Keratinocyte (primary cell): ENCODE measurements around the gene GAD2. TPM values are rescaled to one million over a fixed set of nuclear protein-coding genes. Genes with fewer than 3 reads are reported as not detected.

Source experiments
- DNase-seq: peaks from one replicate; pipeline ENCODE4 v3.0.0-alpha.2; 2011; ENCODE audit warnings: low read depth, missing footprints, low spot score
- FAIRE-seq: peaks from 2 replicates; lab custom pipeline; 2011; peaks lifted over from hg19 to GRCh38; lab: Jason Lieb, UNC
- H2AFZ ChIP-seq: 2 replicates; pipeline ENCODE4 v1.6.0; 2012; ENCODE audit warnings: low read length, control low read depth, inconsistent platforms; ENCODE audit not compliant: control insufficient read depth
- H3K27ac ChIP-seq: 2 replicates; pipeline ENCODE4 v1.5.1; 2011; ENCODE audit warnings: low read length; ENCODE audit not compliant: control insufficient read depth, insufficient read depth
- H3K27me3 ChIP-seq: 3 replicates; pipeline ENCODE4 v1.6.0; 2011; ENCODE audit warnings: low read length; ENCODE audit not compliant: control insufficient read depth, insufficient read depth; ENCODE audit errors: extremely low read depth
- H3K36me3 ChIP-seq, 2 experiments: 2 replicates in 1 of 2; 3 replicates in 1 of 2; pipeline ENCODE4 v1.5.1; 2011; ENCODE audit warnings: low read length in 2 of 2, mild to moderate bottlenecking in 1 of 2; ENCODE audit not compliant: control insufficient read depth in 2 of 2, insufficient read depth in 2 of 2; ENCODE audit errors: extremely low read depth in 1 of 2
- H3K4me1 ChIP-seq: 3 replicates; pipeline ENCODE4 v1.5.1; 2011; ENCODE audit warnings: low read length; ENCODE audit not compliant: control insufficient read depth, insufficient read depth; ENCODE audit errors: extremely low read depth
- H3K4me2 ChIP-seq: 3 replicates; pipeline ENCODE4 v1.6.0; 2011; ENCODE audit warnings: low read depth, low read length; ENCODE audit not compliant: control insufficient read depth, insufficient read depth; ENCODE audit errors: extremely low read depth
- H3K4me3 ChIP-seq, 3 experiments: fragments of 200-600 bp in 1 of 3; sonication (generic) in 1 of 3; 2 replicates in 2 of 3; 3 replicates in 1 of 3; pipeline ENCODE4 v1.5.1; 2011 to 2016; ENCODE audit warnings: low read length in 3 of 3, mild to moderate bottlenecking in 3 of 3, control low read depth in 2 of 3, inconsistent platforms in 1 of 3, low read depth in 1 of 3, mixed read lengths in 1 of 3, mixed run types in 1 of 3, moderate library complexity in 1 of 3; ENCODE audit not compliant: control insufficient read depth in 2 of 3, insufficient read depth in 2 of 3; ENCODE audit errors: extremely low read depth in 1 of 3
- H3K79me2 ChIP-seq: 2 replicates; pipeline ENCODE4 v1.6.0; 2012; ENCODE audit warnings: low read length; ENCODE audit not compliant: control insufficient read depth, insufficient read depth
- H3K9ac ChIP-seq: 3 replicates; pipeline ENCODE4 v1.6.0; 2011; ENCODE audit warnings: low read length; ENCODE audit not compliant: control insufficient read depth, insufficient read depth; ENCODE audit errors: extremely low read depth
- H3K9me1 ChIP-seq: 3 replicates; pipeline ENCODE4 v1.6.0; 2011; ENCODE audit warnings: low read length; ENCODE audit not compliant: control insufficient read depth, insufficient read depth; ENCODE audit errors: extremely low read depth
- H3K9me3 ChIP-seq: 2 replicates; pipeline ENCODE4 v1.5.1; 2012; ENCODE audit warnings: low read depth, low read length; ENCODE audit not compliant: control insufficient read depth
- H4K20me1 ChIP-seq: 3 replicates; pipeline ENCODE4 v1.6.0; 2011; ENCODE audit warnings: low read length; ENCODE audit not compliant: control insufficient read depth, insufficient read depth; ENCODE audit errors: extremely low read depth
- CTCF ChIP-seq, 3 experiments: IDR thresholded peaks in 1 of 3; conservative IDR thresholded peaks in 1 of 3; optimal IDR thresholded peaks in 1 of 3; 2 replicates in 2 of 3; 3 replicates in 1 of 3; pipeline versions ENCODE3 to v1.5.1; 2011; ENCODE audit warnings: low read length in 3 of 3, mild to moderate bottlenecking in 3 of 3, moderate library complexity in 2 of 3, control low read depth in 1 of 3, inconsistent platforms in 1 of 3; ENCODE audit not compliant: insufficient read depth in 2 of 3; ENCODE audit errors: extremely low read depth in 1 of 3
- EZH2 ChIP-seq: IDR thresholded peaks from one replicate; pipeline ENCODE4 v1.6.1; 2012; ENCODE audit warnings: inconsistent platforms, mild to moderate bottlenecking, low read length, moderate library complexity
- dilution Hi-C: fragments of 300-500 bp; cut with MboI; formaldehyde crosslinking; loops from one replicate; pipeline ENCODE4 v1.7.0; 2020; ENCODE audit warnings: low sequenced_read_pairs; ENCODE audit not compliant: extremely low pct_ligation_motif_present
- polyA plus RNA-seq, 5 experiments: library from polyadenylated mRNA; depleted of rRNA in 3 of 5; stranded (reverse) in 3 of 5; stranded (forward) in 1 of 5; unstranded in 1 of 5; fragments of >200 nt; gene quantifications; 1 replicate in 1 of 5; 2 replicates in 3 of 5; 3 replicates in 1 of 5; pipeline versions ENCODE4 v1.2.1 to v1.2.3, GENCODE V29; 2011 to 2012; ENCODE audit warnings: missing spikeins in 2 of 5, low read depth in 1 of 5, low replicate concordance in 1 of 5

The GAD2 gene
- polyA plus RNA-seq, 1 donor (not counting 4 experiments of a cell fraction or from before 2014, with no cell fraction given): not detected

- no peak overlapping the region for H3K9ac ChIP-seq
- no peak overlapping the region for H3K4me2 ChIP-seq
- H3K9me1 ChIP-seq: no peaks in the 10 kb centered on the region
- H3K27me3 ChIP-seq: no peaks in the 10 kb centered on the region
- no peaks in the 10 kb centered on the region for H3K79me2 ChIP-seq
- no peak overlapping the region for H3K4me3 ChIP-seq
- DNase-seq: no peak
- dilution Hi-C loops: no loop called here
- peaks cover 2% of the 10 kb centered on the region for H3K9me3 ChIP-seq
- H4K20me1 ChIP-seq: no peaks in the 10 kb centered on the region
- no peak overlapping the region for H2AFZ ChIP-seq
- FAIRE-seq: no peak
- H3K36me3 ChIP-seq: no peaks in the 10 kb centered on the region
- H3K4me1 ChIP-seq: no peaks in the 10 kb centered on the region
- TF ChIP-seq CTCF (optimal IDR thresholded peaks at IDR 0.05 in 1 of 3, IDR thresholded peaks at IDR 0.05 in 1 of 3, conservative IDR thresholded peaks at IDR 0.05 in 1 of 3; ENCODE audit: extremely low read depth in 1 of 3, insufficient read depth in 2 of 3, low read length in 3 of 3) (no peak), EZH2 (no peak)
- H3K27ac ChIP-seq: no peak overlapping the region
Observed at GRCh38 chr10:26177341-26177740, 39.2 kb upstream of the GAD2 start.

DNA sequence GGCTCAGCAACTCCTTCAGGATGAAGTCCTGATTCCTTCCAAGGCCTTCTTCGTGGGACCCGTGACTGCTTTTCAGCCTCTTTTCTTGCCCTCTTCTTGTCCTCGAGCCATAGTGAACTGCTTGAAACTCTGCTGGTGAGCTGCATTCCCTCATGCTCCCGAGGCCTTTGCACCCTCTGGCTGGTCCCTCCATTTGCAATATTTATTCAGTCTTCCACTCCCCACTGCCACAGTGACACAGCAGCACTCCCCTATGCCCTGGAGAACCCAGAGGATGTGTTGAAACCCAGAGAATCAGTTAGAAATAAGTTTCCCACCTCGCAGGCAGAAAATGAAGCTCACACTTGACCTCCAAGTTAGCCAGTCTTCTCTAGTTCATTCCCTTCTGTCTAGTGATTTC, 22.3 kb upstream of the GAD2 start:
- no peak overlapping the region for H3K27ac ChIP-seq
- TF ChIP-seq EZH2: no peak
- no peak for TF ChIP-seq CTCF (optimal IDR thresholded peaks at IDR 0.05 in 1 of 3, IDR thresholded peaks at IDR 0.05 in 1 of 3, conservative IDR thresholded peaks at IDR 0.05 in 1 of 3; ENCODE audit: extremely low read depth in 1 of 3, insufficient read depth in 2 of 3, low read length in 3 of 3)
- no peaks in the 10 kb centered on the region for H3K79me2 ChIP-seq
- FAIRE-seq (no peak), DNase-seq (no peak)
- H3K4me2 ChIP-seq: no peak overlapping the region
- H2AFZ ChIP-seq: no peak overlapping the region
- H3K36me3 ChIP-seq: no peaks in the 10 kb centered on the region
- no peaks in the 10 kb centered on the region for H4K20me1 ChIP-seq
- no peaks in the 10 kb centered on the region for H3K9me1 ChIP-seq
- no peaks in the 10 kb centered on the region for H3K9me3 ChIP-seq
- H3K4me3 ChIP-seq: no peak overlapping the region
- dilution Hi-C loops: no loop called here
- no peaks in the 10 kb centered on the region for H3K4me1 ChIP-seq
- no peak overlapping the region for H3K9ac ChIP-seq
- H3K27me3 ChIP-seq: no peaks in the 10 kb centered on the region
